RKO (cell line): ENCODE data around the gene AGAP1.
"Not testable (repeated sequence)": the region's sequence is repeated elsewhere in the genome, so short reads cannot be mapped to it uniquely, and the experiment has no call there.

Experiments
- DNase-seq: peaks from one replicate; pipeline ENCODE4 v3.0.0-alpha.2; 2016; ENCODE audit warnings: low spot score

Gene AGAP1

DNA sequence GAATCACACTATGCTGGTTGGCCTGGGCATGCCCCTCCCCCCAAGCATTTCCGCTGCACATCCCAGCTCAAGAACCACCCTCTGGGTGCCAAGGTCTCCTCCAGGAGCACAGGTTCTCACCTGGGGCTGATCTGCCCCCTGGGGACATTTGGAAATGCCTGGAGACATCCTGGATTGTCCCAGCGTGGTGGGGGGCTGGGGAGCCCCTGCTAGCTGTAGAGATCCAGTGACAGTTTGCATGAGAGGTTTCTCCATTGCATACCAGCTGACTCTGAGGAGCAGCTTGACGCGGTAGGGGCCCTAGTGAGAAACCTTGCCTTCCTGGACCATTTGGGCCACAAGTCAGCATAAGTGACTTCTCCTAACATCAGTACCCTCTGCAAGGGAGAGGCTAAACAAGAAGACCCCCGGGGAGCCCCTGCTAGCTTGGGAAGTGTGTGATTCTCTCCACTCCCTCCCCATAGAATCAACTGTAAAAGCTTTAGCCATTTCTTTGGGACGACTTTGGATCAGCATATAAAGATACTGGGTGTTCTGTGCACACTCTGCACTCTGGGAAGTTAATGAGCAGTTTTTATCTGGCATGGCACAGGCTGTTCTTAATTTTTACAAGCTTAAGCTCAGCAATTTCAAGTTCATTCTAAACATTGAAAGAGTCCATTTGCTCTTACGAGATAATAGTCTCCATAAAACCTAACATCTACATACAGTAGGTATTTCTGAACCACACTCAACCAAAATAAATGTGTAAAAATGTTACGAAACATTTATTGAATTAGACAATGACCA, 580.2 kb downstream of the AGAP1 start:
- DNase-seq = no peak

DNA sequence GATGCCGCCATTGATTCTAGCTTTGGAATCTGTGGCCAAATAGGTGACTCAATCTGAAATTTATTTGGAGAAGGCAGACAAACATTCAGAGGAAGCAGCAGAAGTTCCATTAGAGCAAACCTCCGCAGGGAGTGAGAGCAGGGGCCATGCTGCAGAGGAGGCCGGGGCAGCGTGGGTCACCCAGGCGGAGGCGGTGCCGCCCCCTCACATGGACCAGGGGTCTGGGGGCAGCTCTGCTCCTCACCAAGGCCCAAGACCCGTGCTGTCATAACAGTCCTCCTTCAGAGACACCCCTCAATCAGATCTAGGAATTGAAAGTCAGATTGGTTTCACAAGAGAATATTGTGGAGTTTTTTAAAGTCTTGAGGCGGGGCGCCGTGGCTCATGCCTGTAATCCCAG, 582.0 kb downstream of the AGAP1 start:
- DNase-seq = no peak

- DNase-seq = no peak
Measured at GRCh38 chr2:236078297-236079255, 584.7 kb downstream of the AGAP1 start.

- DNase-seq = no peak
Measured at GRCh38 chr2:236080412-236080811, 586.6 kb downstream of the AGAP1 start.

DNA sequence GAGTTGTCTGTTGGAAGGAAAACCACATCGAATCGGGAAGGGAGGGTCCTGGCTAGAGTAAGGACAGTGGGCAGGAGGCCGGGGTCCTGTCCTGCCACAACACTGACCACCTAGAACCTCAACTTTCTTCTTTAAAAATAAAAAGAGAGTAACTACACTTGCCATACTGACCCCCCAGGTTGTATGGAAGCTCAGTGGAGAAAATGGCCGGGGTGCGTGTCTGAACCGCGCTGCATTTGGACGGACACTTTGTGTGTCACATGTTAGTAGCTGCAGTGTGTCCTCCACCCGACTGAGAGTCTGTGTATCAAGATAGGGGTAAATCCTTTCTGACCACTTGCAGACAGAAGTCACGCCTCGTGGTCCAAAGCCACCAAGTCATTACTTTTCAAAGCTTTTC, 587.3 kb downstream of the AGAP1 start:
- DNase-seq = no peak

DNA sequence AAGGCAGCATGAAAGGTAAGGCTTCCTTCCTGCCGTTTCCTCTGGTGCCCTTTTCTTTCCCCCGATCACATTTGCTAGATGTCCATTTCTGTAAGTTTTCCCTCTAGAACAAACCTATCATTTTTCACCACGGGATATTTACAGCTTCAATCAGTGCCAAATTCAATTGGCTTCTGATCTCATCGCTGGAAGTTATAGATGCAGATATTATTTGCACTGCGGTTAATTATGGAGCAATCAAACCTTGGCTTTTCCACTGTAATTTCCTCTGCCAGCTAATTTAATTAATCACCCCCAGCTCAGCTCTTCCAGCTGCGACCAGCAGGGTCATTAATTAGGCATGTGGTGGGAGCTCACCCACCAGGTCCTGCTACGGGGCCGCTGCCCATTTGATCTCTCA, 588.2 kb downstream of the AGAP1 start:
- no peak for DNase-seq

DNA sequence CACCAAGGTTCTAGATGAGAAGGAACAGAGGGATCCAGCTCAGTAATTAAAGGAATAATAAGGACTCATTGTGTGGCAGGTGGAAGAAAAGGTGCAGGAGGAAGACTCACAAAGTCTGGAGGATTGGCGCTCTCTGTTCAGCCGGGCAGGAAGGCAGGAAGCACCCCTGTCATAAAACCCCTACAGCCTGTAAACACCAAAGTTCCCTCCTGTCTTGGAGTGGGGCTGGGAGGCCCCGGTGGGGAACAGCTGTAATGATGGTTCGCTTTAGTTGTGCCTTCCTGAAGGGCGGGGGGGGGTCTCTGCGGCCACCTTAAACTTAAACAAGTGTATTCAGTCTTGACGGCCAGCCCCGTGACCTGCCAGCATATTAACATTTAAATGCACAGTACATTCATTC, 590.1 kb downstream of the AGAP1 start:
- DNase-seq = no peak

GRCh38 chr2:236085211-236085610, 591.4 kb downstream of the AGAP1 start:
- no peak for DNase-seq

GRCh38 chr2:236085647-236086046, 591.8 kb downstream of the AGAP1 start:
- DNase-seq = no peak

GRCh38 chr2:236086403-236086970, 592.6 kb downstream of the AGAP1 start:
- DNase-seq = no peak

DNA sequence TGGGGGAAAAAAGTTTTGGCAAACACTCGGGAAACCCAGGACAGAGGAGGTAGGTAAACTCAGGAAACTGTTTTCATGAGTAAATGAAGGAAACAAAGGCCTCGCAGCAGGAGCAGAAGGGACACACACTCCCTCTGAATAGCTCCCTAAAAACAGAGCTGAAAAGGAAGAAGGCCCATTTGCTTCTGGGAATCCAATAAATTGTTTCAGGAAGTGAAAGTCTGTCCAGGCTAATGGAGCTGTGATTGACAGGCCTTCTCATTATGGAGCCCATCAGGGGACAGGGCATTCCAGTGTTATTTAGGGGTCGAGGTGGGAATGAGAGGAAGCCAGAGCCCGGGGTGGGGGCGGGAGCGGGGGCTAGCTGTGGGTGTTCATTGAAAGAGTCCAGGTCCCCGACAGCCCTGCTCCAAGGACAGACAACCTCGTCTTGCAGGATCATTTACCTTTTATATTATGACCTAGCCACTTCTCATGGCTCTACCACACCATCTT, 593.2 kb downstream of the AGAP1 start:
- no peak for DNase-seq

- no peak for DNase-seq
Measured at GRCh38 chr2:236088368-236089057, 594.7 kb downstream of the AGAP1 start.

DNA sequence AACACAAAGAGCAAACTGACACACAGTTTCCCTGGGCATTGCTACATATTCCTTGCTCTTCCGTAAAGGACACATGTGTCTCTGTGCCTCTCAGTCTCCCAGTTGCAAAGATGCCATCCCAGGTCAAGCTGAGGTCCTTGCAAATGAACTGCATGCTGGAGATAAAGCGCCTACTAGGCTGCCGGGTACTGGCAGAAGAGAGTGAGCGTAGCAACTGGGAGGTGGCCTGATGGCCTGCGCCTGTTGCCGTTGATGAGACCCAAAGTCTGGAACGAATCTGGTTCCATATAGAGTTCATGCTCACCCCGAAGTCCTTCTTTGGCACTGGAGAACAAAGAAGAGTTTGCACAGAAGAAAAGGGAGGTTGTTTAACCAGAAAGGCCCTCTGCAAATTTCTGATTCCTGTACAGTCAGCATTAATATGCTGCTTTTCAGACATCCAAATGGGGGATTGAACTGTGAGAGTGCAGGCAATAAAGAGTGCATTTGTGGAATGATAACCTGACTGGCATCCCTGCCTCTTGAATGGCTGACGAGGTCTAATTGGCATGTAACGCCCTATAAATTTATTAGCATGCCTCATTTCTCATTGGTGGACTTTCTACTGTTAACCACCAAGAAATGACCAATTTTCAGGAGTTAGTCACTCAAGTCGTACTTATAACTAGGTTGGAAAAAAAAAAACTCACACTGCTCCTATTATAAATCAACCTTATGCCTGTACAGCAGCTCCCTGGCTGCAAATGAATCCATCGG, 595.6 kb downstream of the AGAP1 start:
- DNase-seq = peak; percentile 14

DNA sequence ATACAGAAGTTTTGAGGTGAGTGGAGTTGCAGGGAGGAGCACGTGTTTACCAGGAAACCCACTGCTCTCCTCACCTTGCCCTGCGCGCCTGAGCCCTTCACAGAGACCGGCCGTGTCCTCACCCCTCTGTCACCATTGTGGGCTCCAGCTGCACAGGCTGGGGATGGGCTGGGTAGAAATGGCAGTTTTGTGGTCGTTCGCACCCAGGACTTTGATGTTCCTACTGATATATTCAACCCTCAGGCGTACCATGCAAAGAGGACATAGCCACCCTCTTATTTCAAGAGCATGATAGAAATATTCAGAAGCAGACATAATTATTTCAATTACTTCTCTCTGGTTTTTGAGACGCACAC, 596.2 kb downstream of the AGAP1 start:
- DNase-seq = no peak

GRCh38 chr2:236090826-236091225, 597.0 kb downstream of the AGAP1 start:
- not testable (repeated sequence) for DNase-seq

- DNase-seq = no peak
Measured at GRCh38 chr2:236092714-236093113, 598.9 kb downstream of the AGAP1 start.

GRCh38 chr2:236093134-236093533, 599.3 kb downstream of the AGAP1 start:
- DNase-seq = no peak

- DNase-seq = no peak
Measured at GRCh38 chr2:236095504-236095903, 601.7 kb downstream of the AGAP1 start.

DNA sequence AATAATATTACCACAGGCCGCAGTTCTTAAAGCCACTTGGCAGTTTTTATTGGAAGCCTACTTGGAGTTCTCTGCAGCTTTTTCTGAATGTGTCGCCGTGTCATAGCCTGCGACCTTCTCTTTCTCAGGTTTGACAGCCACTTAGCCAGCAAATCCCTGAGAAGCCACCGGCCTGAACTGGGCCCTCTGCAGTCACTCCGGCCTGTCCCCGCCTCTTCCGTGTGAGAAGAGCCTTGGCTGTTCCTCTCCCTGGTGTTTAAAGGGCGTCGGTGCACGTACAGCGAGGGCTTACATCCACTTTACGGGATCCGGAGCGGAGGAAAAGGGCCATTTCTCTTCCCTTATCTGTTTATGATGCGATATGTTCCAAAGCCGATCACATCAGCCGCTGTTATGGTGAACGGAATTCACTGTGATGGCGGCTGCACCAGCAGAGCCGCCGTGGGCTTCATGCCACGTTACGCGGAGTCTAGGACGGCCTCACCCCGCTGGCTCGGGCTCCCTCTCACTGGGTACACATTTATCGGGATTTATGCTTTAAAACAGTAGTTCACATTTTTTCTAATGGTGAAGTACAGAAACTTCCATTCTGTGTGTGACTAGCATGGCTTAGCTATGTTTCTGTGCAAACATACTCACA, 607.6 kb downstream of the AGAP1 start:
- DNase-seq = no peak

DNA sequence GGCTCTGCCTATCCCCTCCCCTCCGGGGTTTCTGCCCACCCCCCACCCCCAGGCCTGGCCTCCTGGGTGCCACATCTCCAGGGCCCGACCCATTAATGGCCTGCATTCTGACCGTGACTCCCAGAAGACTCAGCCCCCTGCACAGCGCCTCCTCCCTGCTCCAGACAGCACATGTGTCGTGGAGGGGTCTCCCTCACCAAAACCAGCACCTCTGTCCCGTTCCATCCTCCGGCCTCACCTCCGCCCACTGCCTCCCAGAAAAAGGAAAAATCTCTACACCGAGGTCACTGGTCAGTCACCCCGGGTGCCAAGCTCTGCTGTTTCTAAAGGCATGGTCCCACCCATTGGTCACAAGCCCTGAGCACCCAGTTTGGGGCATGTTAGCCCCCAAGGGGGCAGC, 609.1 kb downstream of the AGAP1 start:
- DNase-seq = no peak

GRCh38 chr2:236103981-236104380, 610.1 kb downstream of the AGAP1 start:
- no peak for DNase-seq
